ENCODE results near the gene B4GALNT2.
A peak's percentile ranks its signal among the peaks of the same experiment; 100 is the strongest.

Gene B4GALNT2

GRCh38 chr17:49209061-49209571 lies 76.5 kb downstream of the B4GALNT2 start:
- DNase-seq (ENCODE audit: low read depth, low spot score): no peak
- POLR2A ChIA-PET: no interaction called here
- H3K4me3 ChIP-seq (ENCODE audit: low read depth, low read length): no peak overlapping the region
- CTCF ChIA-PET: interaction anchor here (0.7 to 7.7 kb wide), 5 partner anchors 8 to 82 kb away, joined by 3 to 73 read pairs (median 3); no protein-coding TSS in a partner anchor
- TF ChIP-seq, protein P1, sequence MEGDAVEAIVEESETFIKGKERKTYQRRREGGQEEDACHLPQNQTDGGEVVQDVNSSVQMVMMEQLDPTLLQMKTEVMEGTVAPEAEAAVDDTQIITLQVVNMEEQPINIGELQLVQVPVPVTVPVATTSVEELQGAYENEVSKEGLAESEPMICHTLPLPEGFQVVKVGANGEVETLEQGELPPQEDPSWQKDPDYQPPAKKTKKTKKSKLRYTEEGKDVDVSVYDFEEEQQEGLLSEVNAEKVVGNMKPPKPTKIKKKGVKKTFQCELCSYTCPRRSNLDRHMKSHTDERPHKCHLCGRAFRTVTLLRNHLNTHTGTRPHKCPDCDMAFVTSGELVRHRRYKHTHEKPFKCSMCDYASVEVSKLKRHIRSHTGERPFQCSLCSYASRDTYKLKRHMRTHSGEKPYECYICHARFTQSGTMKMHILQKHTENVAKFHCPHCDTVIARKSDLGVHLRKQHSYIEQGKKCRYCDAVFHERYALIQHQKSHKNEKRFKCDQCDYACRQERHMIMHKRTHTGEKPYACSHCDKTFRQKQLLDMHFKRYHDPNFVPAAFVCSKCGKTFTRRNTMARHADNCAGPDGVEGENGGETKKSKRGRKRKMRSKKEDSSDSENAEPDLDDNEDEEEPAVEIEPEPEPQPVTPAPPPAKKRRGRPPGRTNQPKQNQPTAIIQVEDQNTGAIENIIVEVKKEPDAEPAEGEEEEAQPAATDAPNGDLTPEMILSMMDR (IDR thresholded peaks at IDR 0.05; ENCODE audit: insufficient read depth, low read length, missing control alignments): no peak

DNA sequence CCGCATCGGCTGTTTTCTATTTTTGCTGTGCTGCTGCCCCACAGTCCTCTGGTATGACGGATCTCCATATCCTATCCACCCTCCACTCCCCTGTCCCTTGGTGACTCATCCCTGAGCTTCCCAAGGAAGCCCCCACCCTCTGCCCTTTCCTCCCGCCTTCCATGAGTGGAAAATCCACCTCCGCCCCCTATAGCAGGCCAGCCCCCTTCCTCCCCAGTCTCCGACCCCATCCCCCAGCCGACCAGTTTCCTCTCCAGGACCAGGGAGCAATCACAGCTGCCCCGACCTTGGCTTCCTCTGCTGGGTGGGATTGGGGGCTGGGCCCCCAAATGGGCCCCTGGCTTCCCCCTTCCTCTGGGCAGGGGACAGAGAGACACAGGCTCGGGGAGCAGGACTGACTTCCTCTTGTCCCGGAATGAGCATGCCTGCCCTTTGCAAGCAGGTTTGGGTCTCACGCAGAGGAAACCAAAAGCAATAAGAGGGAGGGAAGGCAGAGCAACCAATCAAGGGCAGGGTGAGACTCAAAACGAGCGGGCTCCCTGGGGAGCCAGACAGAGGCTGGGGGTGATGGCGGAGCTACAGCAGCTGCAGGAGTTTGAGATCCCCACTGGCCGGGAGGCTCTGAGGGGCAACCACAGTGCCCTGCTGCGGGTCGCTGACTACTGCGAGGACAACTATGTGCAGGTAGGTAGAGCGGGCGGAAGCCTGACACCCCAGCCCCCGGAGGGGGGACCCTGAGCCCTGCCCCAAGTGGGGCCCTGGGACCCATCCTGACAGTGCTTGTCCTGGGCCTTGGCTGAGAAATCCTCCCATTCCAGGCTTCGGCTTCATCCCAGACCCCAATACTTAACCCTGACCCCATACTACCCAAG lies 77.8 kb downstream of the B4GALNT2 start, which contains the start of the genes ABI3 and GNGT2:
Gene ABI3, plus strand, starts transcription at position 550 of the 872 bp plus-strand sequence. Its CDS starts 18 bp downstream, at position 568.
Gene GNGT2, minus strand, starts transcription at position 417 of the 872 bp plus-strand sequence. CDS start 3,152 bp downstream, outside the sequence.
- H3K4me3 ChIP-seq (ENCODE audit: low read depth, low read length): peak within 1 kb of the TSS; percentile 29
- POLR2A ChIA-PET: no interaction called here
- no peak for DNase-seq (ENCODE audit: low read depth, low spot score)
- CTCF ChIA-PET: interaction anchor here (0.9 to 7.7 kb wide), 2 partner anchors 16 to 30 kb away, joined by 5 to 73 read pairs; no protein-coding TSS in a partner anchor
- TF ChIP-seq, protein P1 (IDR thresholded peaks at IDR 0.05; ENCODE audit: insufficient read depth, low read length, missing control alignments): no peak

DNA sequence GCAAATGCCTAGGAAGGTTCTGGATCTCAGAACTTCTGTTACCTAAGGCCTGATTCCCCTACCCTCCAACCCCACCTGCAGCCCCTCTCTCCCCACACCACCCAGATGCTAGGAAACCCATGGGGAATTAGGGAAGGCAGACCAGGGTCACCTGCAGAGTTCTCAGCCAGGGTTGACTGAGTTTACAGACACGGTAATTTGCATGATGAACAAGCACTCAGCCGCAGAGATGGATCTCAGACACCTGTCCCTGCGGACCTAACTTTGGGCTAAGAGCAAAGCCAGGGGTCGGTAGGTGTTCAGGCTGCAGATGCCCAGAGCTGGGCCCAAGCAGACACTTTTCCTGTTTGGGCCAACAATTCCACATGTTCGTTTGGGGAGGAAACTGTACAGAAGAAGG lies 80.8 kb downstream of the B4GALNT2 start:
- no peak for DNase-seq (ENCODE audit: low read depth, low spot score)
- TF ChIP-seq, protein P1 (IDR thresholded peaks at IDR 0.05; ENCODE audit: insufficient read depth, low read length, missing control alignments): no peak
- H3K4me3 ChIP-seq (ENCODE audit: low read depth, low read length): no peak overlapping the region
- ChIA-PET CTCF (interaction anchor here (1.3 to 7.7 kb wide), 4 partner anchors 9 to 17 kb away, joined by 3 to 73 read pairs (median 9); partner anchors contain the start of gene PHOSPHO1), POLR2A (no interaction called here)

DNA sequence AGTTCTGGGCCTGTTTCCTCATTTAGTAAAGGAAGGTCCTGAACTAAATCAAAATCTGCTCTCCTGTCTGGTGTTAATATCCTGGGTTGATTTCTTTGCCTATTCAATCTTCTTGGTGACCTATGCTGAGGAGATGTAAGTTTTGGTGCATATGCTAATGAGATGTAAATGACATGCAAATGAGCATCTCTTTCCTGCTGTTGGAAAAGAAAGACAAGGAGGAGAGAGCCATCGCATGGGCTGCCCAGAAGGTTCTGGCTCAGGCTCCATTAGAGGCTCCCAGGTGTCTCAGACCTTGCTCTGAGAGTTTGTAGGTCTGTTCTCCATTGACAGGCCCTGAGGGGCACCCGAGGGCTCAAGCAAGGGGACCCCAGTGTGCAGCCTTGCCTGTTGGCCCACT lies 81.3 kb downstream of the B4GALNT2 start:
- DNase-seq (ENCODE audit: low read depth, low spot score): no peak
- H3K4me3 ChIP-seq (ENCODE audit: low read depth, low read length): no peak overlapping the region
- POLR2A ChIA-PET: no interaction called here
- CTCF ChIA-PET: interaction anchor here (1.7 to 7.7 kb wide), 2 partner anchors 8 to 13 kb away, joined by 4 to 73 read pairs; no protein-coding TSS in a partner anchor
- TF ChIP-seq, protein P1 (IDR thresholded peaks at IDR 0.05; ENCODE audit: insufficient read depth, low read length, missing control alignments): no peak

- no peak for DNase-seq (ENCODE audit: low read depth, low spot score)
- H3K4me3 ChIP-seq (ENCODE audit: low read depth, low read length): no peak overlapping the region
- TF ChIP-seq, protein P1 (IDR thresholded peaks at IDR 0.05; ENCODE audit: insufficient read depth, low read length, missing control alignments): no peak
- POLR2A ChIA-PET: no interaction called here
- CTCF ChIA-PET: interaction anchor here (1.2 to 7.7 kb wide), 3 partner anchors 9 to 15 kb away, joined by 4 to 73 read pairs (median 4); partner anchors contain the start of gene PHOSPHO1
Measured at GRCh38 chr17:49214676-49215360, 82.2 kb downstream of the B4GALNT2 start.
